MV-4-11 (cell line): Measurements from ENCODE around the gene CA5A.
A peak's percentile ranks its signal among the peaks of the same experiment; 100 is the strongest.
"Not testable (repeated sequence)": the region's sequence is repeated elsewhere in the genome, so short reads cannot be mapped to it uniquely, and the experiment has no call there.

Source experiments
- DNase-seq: peaks from one replicate; lab custom pipeline; 2025; lab: John Stamatoyannopoulos, UW

The CA5A gene

GRCh38 chr16:87894005-87894404, 42.3 kb downstream of the CA5A start:
- not testable (repeated sequence) for DNase-seq

GRCh38 chr16:87891764-87892163, 44.6 kb downstream of the CA5A start:
- DNase-seq, result no peak

- peak; percentile 17 for DNase-seq
Measured at GRCh38 chr16:87889762-87890161, 46.6 kb downstream of the CA5A start.

DNA sequence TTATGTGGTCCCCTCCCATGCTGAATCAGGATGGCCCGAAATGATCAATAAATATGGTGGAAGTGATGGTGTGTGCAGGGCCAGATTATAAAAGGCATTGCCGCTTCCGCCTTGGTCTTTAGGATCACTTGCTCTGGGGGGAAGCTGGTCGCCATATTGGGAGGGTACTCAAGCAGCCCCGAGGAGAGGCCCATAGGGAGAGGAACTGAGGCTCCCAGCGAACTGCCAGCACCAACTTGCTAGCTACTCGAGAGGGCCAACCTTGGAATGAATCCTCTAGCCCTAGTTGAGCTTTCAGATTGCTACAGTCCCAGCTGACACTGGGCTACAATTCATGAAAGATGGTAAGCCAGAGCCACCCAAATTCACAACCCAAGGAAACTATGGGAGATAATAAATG, 48.0 kb downstream of the CA5A start:
- DNase-seq, result not testable (repeated sequence)

DNA sequence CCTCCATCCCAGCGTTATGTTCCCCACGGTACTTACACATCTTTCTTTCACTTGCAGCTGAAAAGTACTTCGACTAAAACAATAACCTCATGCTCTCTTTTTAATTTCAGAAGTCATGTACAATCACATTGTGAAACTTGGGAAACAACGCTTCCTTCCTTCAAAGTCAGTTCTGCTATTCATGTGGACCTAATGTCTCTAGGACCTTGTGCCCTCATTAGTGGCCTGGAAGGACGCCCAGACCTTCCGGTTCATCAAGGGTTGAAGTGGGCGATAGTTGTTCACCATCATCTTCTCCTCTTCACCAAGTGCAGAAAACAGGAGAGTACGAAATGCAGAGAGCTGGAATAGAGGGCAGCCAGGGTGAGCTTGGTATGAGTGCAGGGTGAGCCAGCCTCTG, 48.4 kb downstream of the CA5A start:
- DNase-seq, result peak; percentile 73

DNA sequence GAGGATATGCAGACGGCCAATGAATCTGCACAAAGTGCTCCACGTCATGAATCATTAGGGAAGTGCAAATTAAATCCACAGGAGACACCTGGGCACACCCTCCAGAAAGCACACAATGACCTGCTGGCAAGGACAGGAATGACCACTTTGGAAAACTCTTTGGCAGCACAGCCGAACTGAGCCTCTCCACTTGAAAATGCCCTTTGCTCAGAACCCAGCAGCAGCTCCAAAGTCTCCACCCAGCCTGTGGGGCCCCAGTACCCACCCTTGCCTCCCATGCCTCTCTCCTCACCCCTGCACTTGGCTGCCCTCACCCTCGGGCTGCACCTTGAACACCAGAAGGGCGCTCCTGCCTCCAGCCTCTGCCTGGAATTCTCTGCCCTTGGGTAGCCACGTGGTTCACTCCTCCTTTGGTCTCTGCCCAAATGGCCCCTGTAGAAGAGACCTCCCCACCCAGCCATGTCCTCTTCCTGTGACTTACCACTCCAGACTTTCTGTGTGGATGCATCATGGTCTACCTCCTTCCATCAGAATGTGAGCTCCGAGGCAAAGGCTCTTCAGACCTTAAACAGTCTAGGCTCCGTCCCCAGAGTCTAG, 50.9 kb downstream of the CA5A start:
- DNase-seq, result not testable (repeated sequence)

- DNase-seq, result no peak
Measured at GRCh38 chr16:87882436-87883019, 53.8 kb downstream of the CA5A start.

- DNase-seq, result no peak
Measured at GRCh38 chr16:87881324-87882200, 54.8 kb downstream of the CA5A start.

DNA sequence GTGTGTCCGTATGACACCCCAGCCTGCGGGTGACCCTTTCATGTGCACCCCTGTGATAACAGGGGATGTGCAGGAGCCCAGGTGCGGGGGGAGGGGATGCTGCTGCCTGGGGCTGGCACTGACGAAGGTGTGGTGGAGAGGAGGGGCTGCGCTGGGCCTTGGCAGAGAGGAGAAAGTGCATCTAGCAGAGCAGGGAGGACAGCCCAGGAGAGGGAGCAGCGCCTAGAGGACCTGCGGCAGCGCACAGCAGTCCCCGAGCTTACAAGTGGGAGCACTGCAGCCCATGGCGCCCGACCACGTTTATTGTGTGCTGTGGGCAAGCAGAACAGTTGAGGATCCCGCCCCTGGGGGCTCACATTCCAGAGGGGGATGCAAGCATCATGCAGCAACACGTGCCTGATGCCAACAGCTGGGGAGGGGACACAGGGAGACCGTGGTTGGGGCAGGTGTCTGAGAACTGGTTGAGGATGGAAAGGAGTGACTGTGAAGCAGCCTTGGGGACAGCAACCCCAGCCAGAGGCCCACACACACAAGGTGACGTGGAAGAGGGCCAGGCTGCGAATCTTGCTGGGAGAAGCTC, 56.1 kb downstream of the CA5A start:
- no peak for DNase-seq

DNA sequence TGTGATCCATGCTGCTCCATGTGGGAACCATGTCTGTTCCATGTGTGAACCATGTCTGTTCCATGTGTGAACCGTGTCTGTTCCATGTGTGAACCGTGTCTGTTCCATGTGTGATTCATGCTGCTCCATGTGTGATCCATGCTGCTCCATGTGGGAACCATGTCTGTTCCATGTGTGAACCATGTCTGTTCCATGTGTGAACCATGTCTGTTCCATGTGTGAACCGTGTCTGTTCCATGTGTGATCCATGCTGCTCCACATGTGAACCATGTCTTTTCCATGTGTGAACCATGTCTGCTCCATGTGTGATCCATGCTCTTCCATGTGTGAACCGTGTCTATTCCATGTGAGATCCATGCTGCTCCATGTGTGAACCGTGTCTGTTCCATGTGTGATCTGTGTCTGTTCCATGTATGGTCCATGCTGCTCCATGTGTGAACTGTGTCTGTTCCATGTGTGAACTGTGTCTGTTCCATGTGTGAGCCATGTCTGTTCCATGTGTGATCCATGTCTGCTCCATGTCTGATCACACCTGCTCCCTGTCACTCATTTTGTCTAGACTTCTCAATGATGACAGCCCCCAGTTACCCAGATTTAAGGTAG, 56.8 kb downstream of the CA5A start:
- DNase-seq, result not testable (repeated sequence)

GRCh38 chr16:87878704-87879103, 57.6 kb downstream of the CA5A start:
- DNase-seq, result no peak

DNA sequence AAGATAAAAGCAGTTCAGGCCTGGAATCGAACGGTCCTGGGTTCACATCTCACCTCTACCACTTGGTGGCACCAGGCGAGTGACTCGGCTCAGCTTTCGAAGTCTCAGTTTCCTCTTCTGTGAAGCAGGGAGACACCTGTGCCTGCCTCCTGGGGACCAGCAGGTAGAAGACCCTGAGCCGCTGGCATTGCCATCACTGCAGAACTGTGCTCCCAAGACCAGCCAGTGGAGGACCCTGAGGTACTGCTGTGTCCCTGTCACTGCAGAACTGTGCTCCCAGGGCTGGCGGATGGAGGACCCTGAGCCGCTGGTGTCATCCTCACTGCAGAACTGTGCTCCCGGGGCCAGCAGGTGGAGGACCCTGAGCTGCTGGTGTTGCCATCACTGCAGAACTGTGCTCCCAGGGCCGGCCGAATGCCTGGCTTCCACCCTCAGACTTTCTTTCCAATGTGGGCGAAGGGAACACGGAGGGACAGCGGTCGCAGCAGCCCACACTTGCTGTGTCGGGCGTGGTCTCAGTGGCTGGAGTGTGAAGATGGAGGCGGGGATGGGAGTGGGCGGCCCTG, 58.3 kb downstream of the CA5A start:
- DNase-seq, result no peak

DNA sequence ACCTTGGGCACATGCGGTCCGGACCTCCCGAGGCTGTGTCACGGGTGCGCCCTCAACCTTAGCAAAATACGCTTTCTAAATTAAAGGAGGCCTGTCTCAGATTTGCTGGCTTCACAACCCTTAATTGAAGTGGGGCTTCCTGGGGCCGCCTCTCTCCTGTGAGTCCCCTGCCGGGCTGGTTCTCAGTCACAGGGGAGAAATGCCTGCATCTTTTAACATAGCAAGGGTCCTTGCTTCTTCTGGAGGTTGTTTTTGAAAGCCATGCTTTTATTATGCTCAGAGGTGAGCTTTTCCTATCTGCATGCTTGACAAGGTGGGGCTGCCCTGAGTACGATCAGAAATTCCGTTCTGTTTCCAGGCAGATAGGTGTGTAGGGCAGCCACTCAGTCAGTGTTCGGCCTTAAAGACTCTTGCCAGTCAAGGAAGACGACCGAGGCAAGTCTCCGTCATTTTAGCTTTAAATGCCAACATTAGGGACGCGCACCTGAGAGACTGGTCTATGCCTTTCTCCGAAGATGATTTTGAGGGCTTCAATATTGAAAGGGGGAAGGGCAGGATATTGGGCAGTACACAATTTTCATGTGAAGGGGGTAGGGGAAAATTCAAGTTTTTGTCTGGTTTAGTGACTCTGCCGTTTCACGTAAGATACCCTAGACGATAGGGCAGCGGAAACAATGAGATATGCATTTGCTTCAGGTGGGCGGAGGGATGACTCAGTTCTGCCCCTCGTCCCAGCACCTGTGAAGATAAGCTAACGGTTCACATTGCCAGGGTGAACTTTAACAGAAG, 61.5 kb downstream of the CA5A start:
- no peak for DNase-seq

GRCh38 chr16:87870418-87871291, 65.7 kb downstream of the CA5A start:
- peak; percentile 80 for DNase-seq

DNA sequence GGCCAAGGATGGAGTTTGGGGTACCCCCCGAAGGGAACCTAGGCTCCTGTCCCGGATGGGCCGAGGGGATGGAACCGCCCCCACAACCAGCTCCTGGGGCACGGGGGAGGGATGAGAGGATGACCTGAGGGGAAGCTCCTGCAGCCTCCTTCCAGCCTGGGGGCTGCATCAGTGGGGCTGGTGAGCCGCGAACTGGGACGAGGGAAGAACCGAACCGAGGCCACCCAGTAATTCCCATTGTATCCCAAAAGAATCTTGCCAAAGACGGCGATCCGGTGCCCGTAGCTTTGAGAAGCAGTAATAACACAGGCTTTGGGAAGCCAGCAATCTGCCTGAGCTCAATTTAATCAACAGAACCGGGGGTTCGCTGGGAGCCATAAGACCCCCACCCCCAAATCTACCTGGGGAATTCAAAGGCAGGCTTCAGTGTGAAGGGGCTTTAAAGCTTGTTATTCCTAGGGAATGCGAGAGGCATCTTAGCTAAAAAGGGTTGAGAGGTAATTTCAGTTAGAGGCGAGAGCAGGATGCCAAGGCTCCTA, 66.4 kb downstream of the CA5A start:
- DNase-seq, result not testable (repeated sequence)

DNA sequence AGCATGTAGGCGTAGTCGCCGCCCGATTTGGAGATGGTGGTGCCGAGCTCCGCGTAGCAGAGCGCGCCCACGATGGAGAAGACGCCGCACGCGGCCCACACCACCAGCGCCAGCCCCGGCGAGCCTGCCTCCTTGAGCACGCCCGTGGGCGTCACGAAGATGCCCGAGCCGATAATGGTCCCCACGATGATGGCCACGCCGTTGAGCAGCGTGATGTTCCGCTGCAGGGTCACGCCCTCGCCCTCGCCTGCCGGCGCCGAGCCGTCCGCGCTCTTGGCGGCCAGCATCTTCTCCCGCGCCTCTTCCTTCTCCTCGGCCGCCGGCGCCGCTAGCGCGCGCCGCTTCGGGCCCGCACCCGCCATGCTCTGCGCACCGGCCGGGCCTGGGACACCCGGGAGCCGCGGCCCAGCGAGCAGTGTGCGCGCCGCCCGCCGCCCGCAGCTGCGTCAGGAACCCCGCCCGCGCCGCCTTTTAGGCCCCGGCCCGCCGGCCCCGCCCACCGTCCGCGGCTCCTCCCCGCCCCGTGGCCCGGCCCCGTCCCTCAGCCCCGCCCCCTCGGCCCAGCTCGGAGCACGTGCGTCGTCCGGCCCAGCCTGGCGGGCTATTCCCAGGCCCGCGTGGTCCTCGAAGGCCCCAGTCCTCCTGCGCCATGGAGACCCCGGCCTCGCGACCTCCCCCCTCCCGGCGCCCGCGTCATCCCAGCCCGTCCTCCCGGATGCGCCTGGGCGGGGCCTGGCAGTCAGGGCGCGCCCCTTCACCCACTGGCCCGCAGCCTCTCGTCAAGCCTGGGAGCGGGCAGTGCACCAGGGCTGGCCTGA, 67.1 kb downstream of the CA5A start, which contains the start of gene SLC7A5:
SLC7A5 (minus strand) TSS at position 447 of the 818 bp plus-strand sequence; CDS start at position 362, 85 bp downstream.
- peak; percentile 67 for DNase-seq

GRCh38 chr16:87868254-87869029, 67.9 kb downstream of the CA5A start:
- peak; percentile 83 for DNase-seq
